HFFc6 (cell line): ENCODE results near the gene WDR1. TPM values are rescaled to one million over a fixed set of nuclear protein-coding genes. Genes with fewer than 3 reads are reported as not detected.

Experiments
- DNase-seq: peaks from one replicate; pipeline ENCODE4 v3.0.0-alpha.2; 2018
- H3K27ac Mint-ChIP-seq: 2 replicates; pipeline ENCODE4 v1.8.0; 2020; ENCODE audit warnings: mild to moderate bottlenecking, mixed read lengths
- H3K27me3 Mint-ChIP-seq: 2 replicates; pipeline ENCODE4 v1.8.0; 2021; ENCODE audit warnings: mild to moderate bottlenecking, moderate library complexity, mixed read lengths; ENCODE audit not compliant: insufficient read depth
- H3K36me3 Mint-ChIP-seq: 2 replicates; pipeline ENCODE4 v1.8.0; 2021; ENCODE audit warnings: low read depth, mixed read lengths
- H3K4me1 Mint-ChIP-seq: 2 replicates; pipeline ENCODE4 v1.8.0; 2020; ENCODE audit warnings: low read depth, mixed read lengths
- H3K4me3 Mint-ChIP-seq: 2 replicates; pipeline ENCODE4 v1.8.0; 2020; ENCODE audit warnings: mild to moderate bottlenecking, moderate library complexity, mixed read lengths
- H3K9me3 Mint-ChIP-seq: 2 replicates; pipeline ENCODE4 v1.8.0; 2020; ENCODE audit warnings: mild to moderate bottlenecking, mixed read lengths
- total RNA-seq, 6 experiments: library from RNA; stranded (reverse); fragmentation: NEBNext Ultra II Directional; extraction: Animal tissue kit (Norgen Biotek cat#: 25700); gene quantifications; 2 replicates in 1 of 6; 3 replicates in 5 of 6; pipeline ENCODE4 v1.2.3, GENCODE V29; 2021
- TF ChIP-seq, protein P1 (sequence below): fragments of 200-600 bp; sonication (generic); IDR thresholded peaks from 2 replicates; pipeline ENCODE4 v1.5.0; 2021; ENCODE audit warnings: antibody characterized with exemption, mild to moderate bottlenecking

Gene WDR1
- total RNA-seq, 6 experiments from 2014 or later = 720 to 838 (median 782) TPM

- H3K36me3 Mint-ChIP-seq = peaks cover 32% of the 10 kb centered on the region
- peaks cover 17% of the 10 kb centered on the region for H3K27me3 Mint-ChIP-seq
- H3K27ac Mint-ChIP-seq = peak overlapping the region; percentile 49
- DNase-seq = no peak
- H3K4me1 Mint-ChIP-seq = peaks cover 16% of the 10 kb centered on the region
- no peak overlapping the region for H3K4me3 Mint-ChIP-seq
- TF ChIP-seq, protein P1, sequence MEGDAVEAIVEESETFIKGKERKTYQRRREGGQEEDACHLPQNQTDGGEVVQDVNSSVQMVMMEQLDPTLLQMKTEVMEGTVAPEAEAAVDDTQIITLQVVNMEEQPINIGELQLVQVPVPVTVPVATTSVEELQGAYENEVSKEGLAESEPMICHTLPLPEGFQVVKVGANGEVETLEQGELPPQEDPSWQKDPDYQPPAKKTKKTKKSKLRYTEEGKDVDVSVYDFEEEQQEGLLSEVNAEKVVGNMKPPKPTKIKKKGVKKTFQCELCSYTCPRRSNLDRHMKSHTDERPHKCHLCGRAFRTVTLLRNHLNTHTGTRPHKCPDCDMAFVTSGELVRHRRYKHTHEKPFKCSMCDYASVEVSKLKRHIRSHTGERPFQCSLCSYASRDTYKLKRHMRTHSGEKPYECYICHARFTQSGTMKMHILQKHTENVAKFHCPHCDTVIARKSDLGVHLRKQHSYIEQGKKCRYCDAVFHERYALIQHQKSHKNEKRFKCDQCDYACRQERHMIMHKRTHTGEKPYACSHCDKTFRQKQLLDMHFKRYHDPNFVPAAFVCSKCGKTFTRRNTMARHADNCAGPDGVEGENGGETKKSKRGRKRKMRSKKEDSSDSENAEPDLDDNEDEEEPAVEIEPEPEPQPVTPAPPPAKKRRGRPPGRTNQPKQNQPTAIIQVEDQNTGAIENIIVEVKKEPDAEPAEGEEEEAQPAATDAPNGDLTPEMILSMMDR = no peak
- no peaks in the 10 kb centered on the region for H3K9me3 Mint-ChIP-seq
These were observed 36.5 kb downstream of the WDR1 start for GRCh38 chr4:10079912-10080588.

DNA sequence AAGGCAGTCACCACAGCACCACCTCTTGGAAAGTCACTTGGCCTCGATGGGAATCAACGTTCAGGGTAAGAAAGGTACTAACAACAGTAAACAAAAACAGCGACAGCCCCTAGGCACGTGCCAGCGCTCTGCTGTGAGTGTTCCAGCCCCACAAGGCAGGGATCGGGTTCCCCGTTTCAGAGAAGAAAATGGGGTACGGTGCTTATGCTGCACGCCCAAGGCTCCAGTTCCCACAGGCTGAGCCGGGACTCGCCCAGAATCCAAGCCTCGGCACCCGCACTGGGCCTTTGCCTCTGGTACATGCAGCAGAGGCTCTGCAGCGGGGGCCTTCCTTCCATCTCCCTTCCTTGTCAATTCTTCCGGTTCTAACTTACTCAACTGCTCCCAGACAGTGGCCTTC lies 37.3 kb downstream of the WDR1 start:
- Mint-ChIP-seq H3K27me3 (peaks cover 19% of the 10 kb centered on the region), H3K4me3 (no peak overlapping the region; the same call in 1 of the 2 replicates), H3K36me3 (peaks cover 37% of the 10 kb centered on the region), H3K27ac (peak overlapping the region; percentile 49), H3K4me1 (peaks cover 23% of the 10 kb centered on the region), H3K9me3 (no peaks in the 10 kb centered on the region)
- DNase-seq = no peak
- TF ChIP-seq, protein P1 = no peak

- peaks cover 42% of the 10 kb centered on the region for H3K36me3 Mint-ChIP-seq
- H3K9me3 Mint-ChIP-seq = no peaks in the 10 kb centered on the region
- H3K4me1 Mint-ChIP-seq = peaks cover 24% of the 10 kb centered on the region
- H3K27me3 Mint-ChIP-seq = peaks cover 18% of the 10 kb centered on the region
- peak overlapping the region; percentile 49 for H3K27ac Mint-ChIP-seq
- no peak overlapping the region for H3K4me3 Mint-ChIP-seq
- DNase-seq = no peak
- TF ChIP-seq, protein P1 = no peak
These were observed 37.9 kb downstream of the WDR1 start for GRCh38 chr4:10078481-10079233.

DNA sequence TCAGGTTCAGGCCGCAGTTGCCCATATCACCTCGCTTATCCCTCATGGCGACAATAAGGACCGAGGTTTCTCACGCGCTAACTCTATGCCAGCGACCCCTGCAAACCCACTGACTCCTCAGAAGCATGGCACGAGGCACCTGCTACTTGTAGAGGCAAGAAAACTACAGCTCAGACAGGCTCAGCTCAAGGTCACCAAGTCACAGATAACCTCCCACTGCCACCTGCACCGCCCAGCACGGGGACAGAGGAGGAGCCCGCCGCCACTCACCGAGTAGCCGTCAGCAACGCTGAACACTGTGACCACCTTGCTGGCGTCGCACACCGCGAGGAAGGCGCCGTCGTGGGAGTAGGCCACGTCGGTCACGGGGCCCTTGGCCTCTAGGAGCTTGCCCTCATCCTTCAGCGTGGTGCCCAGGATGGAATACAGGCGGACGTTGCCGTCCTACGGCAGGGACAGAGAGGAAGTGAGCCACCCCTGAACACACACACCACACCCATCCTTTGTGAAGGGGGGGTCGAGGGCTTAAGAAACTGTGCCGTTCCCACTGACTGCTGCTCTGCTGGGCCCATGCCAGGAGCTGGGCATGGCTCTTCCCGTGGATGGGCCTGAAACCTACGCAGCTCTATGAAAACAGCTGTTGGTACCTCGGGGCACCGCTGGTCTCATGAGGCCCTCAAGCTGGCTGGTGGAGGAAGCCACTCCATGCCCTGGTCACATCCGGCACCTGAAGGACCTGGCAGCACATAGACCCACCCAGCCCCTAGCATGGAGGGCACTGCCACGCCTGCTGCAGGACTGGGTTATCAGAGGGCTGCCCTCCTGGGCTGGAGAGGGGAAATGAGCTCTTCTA lies 38.9 kb downstream of the WDR1 start:
- DNase-seq = no peak
- no peak overlapping the region for H3K4me3 Mint-ChIP-seq
- TF ChIP-seq, protein P1 = no peak
- peaks cover 13% of the 10 kb centered on the region for H3K27me3 Mint-ChIP-seq
- H3K36me3 Mint-ChIP-seq = peaks cover 51% of the 10 kb centered on the region
- H3K9me3 Mint-ChIP-seq = no peaks in the 10 kb centered on the region
- H3K27ac Mint-ChIP-seq = peak overlapping the region; percentile 48
- H3K4me1 Mint-ChIP-seq = peaks cover 24% of the 10 kb centered on the region

GRCh38 chr4:10077076-10077475 lies 39.5 kb downstream of the WDR1 start:
- Mint-ChIP-seq H3K4me1 (peaks cover 24% of the 10 kb centered on the region), H3K9me3 (no peaks in the 10 kb centered on the region), H3K36me3 (peaks cover 52% of the 10 kb centered on the region), H3K27me3 (peaks cover 16% of the 10 kb centered on the region), H3K4me3 (no peak overlapping the region), H3K27ac (no peak overlapping the region)
- DNase-seq = no peak
- TF ChIP-seq, protein P1 = no peak
